ENCODE measurements around the gene VMP1. TPM values are rescaled to one million over a fixed set of nuclear protein-coding genes. Genes with fewer than 3 reads are reported as not detected.

The VMP1 gene
- total and polyA plus RNA-seq, 2 of the 13 experiments (the other 11 are each of a cell fraction or from before 2014, with no cell fraction given) = 186 to 271 TPM

GRCh38 chr17:59846394-59847165 lies 139.1 kb downstream of the VMP1 start (continued):
- no peak for TF ChIP-seq PBX3 (CRISPR knock-in tag; IDR thresholded peaks at IDR 0.05; ENCODE audit: borderline replicate concordance)
- no peak for TF ChIP-seq GMEB2 (CRISPR knock-in tag; IDR thresholded peaks at IDR 0.05; ENCODE audit: low read depth)
- TF ChIP-seq KLF15 (CRISPR knock-in tag; IDR thresholded peaks at IDR 0.05; ENCODE audit: borderline replicate concordance) = no peak
- peak; percentile 81; the same call in 1 of the 2 replicates for TF ChIP-seq THRA (CRISPR knock-in tag; IDR thresholded peaks at IDR 0.05; ENCODE audit: borderline replicate concordance)
- TF ChIP-seq ZNF598 (CRISPR knock-in tag; IDR thresholded peaks at IDR 0.05; ENCODE audit: borderline replicate concordance) = no peak
- no peak for TF ChIP-seq IKZF4 (CRISPR knock-in tag; IDR thresholded peaks at IDR 0.05; ENCODE audit: borderline replicate concordance, low read depth, not compliant biosample characterization)
- no peak; the same call in 1 of the 2 replicates for TF ChIP-seq HOMEZ (CRISPR knock-in tag; IDR thresholded peaks at IDR 0.05; ENCODE audit: low read depth)
- TF ChIP-seq ZNF30 (CRISPR knock-in tag; IDR thresholded peaks at IDR 0.05) = no peak
- TF ChIP-seq PHF21A (CRISPR knock-in tag; IDR thresholded peaks at IDR 0.05) = peak; percentile 72
- TF ChIP-seq THAP11 (CRISPR knock-in tag; IDR thresholded peaks at IDR 0.05) = no peak; the same call in 1 of the 2 replicates
- TF ChIP-seq SSRP1 (CRISPR knock-in tag; IDR thresholded peaks at IDR 0.05) = peak; percentile 94
- TF ChIP-seq DRAP1 (CRISPR knock-in tag; IDR thresholded peaks at IDR 0.05) = peak; percentile 15
- TF ChIP-seq E2F5 (CRISPR knock-in tag; conservative IDR thresholded peaks at IDR 0.05) = no peak
- TF ChIP-seq NFIB (CRISPR knock-in tag; IDR thresholded peaks at IDR 0.05; ENCODE audit: borderline replicate concordance) = no peak
- no peak for TF ChIP-seq ZNF850 (CRISPR knock-in tag; conservative IDR thresholded peaks at IDR 0.05)
- peak; percentile 70; the same call in 1 of the 2 replicates for TF ChIP-seq ZNF274 (CRISPR knock-in tag; IDR thresholded peaks at IDR 0.05)
- peak; percentile 67; the same call in 1 of the 2 replicates for TF ChIP-seq ZBED4 (CRISPR knock-in tag; IDR thresholded peaks at IDR 0.05; ENCODE audit: borderline replicate concordance)
